ENCODE measurements around the gene VAV2. TPM values are rescaled to one million over a fixed set of nuclear protein-coding genes. Genes with fewer than 3 reads are reported as not detected.

The VAV2 gene
- total RNA-seq, 1 experiment from 2014 or later, result 9.7 TPM

- BruUV-seq (replicated peaks), result no TSS peak
Observed at GRCh38 chr9:133997584-133997983, 5.5 kb upstream of the VAV2 start.

GRCh38 chr9:133996531-133997520, 4.7 kb upstream of the VAV2 start:
- intact Hi-C loops (cut with micrococcal nuclease), result no loop called here

More at GRCh38 chr9:133997584-133997983, 5.5 kb upstream of the VAV2 start:
- Histone ChIP-seq H3K27me3 (ENCODE audit: low read length) (no peaks in the 10 kb centered on the region), H3K9ac (ENCODE audit: low read length) (no peak overlapping the region), H4K20me1 (ENCODE audit: low read length) (no peaks in the 10 kb centered on the region), H3K4me2 (ENCODE audit: low read length) (no peak overlapping the region), H3K79me2 (ENCODE audit: low read length) (no peaks in the 10 kb centered on the region), H3K4me3 (ENCODE audit: low read length) (no peak overlapping the region), H3K9me3 (ENCODE audit: low read length) (no peaks in the 10 kb centered on the region), H3K4me1 (ENCODE audit: insufficient read depth, low read length) (peaks cover 6% of the 10 kb centered on the region), H2AFZ (ENCODE audit: low read length) (no peak overlapping the region), H3K9me2 (replicated peaks; ENCODE audit: low read length) (no peaks in the 10 kb centered on the region), H3K36me3 (ENCODE audit: low read depth, low read length) (no peaks in the 10 kb centered on the region), H3F3A (ENCODE audit: low read length, unreplicated experiment) (no peaks in the 10 kb centered on the region), H3K27ac (ENCODE audit: low read length) (no peak overlapping the region)
- CTCF ChIA-PET, result no interaction called here
- DNase-seq (no peak), ATAC-seq (no peak)
- TF ChIP-seq EZH2 (IDR thresholded peaks at IDR 0.05; ENCODE audit: low read length, unreplicated experiment) (no peak), CTCF (conservative IDR thresholded peaks at IDR 0.05; ENCODE audit: low read depth, low read length) (no peak), EZH2phosphoT487 (IDR thresholded peaks at IDR 0.05; ENCODE audit: borderline replicate concordance, low read length) (no peak)
- intact Hi-C loops (cut with micrococcal nuclease), result no loop called here
- POLR2A ChIA-PET (ENCODE audit: unreplicated experiment), result no interaction called here

More at GRCh38 chr9:133996531-133997520, 4.7 kb upstream of the VAV2 start:
- Histone ChIP-seq H3K9me2 (replicated peaks; ENCODE audit: low read length) (no peaks in the 10 kb centered on the region), H3K9ac (ENCODE audit: low read length) (no peak overlapping the region), H3K79me2 (ENCODE audit: low read length) (0 out of 2 replicates have a peak, but pooled peaks cover 3% of the 10 kb centered on the region), H3K36me3 (ENCODE audit: low read depth, low read length) (no peaks in the 10 kb centered on the region), H3K4me1 (ENCODE audit: insufficient read depth, low read length) (peaks cover 6% of the 10 kb centered on the region), H3K4me3 (ENCODE audit: low read length) (no peak overlapping the region), H3K9me3 (ENCODE audit: low read length) (no peaks in the 10 kb centered on the region), H3K4me2 (ENCODE audit: low read length) (no peak overlapping the region), H3F3A (ENCODE audit: low read length, unreplicated experiment) (no peaks in the 10 kb centered on the region), H2AFZ (ENCODE audit: low read length) (no peak overlapping the region), H3K27me3 (ENCODE audit: low read length) (no peaks in the 10 kb centered on the region), H3K27ac (ENCODE audit: low read length) (no peak overlapping the region), H4K20me1 (ENCODE audit: low read length) (no peaks in the 10 kb centered on the region)
- BruUV-seq (replicated peaks), result no TSS peak
- DNase-seq, result no peak
- CTCF ChIA-PET, result no interaction called here
- ATAC-seq, result no peak
- TF ChIP-seq EZH2 (IDR thresholded peaks at IDR 0.05; ENCODE audit: low read length, unreplicated experiment) (no peak), CTCF (conservative IDR thresholded peaks at IDR 0.05; ENCODE audit: low read depth, low read length) (no peak), EZH2phosphoT487 (IDR thresholded peaks at IDR 0.05; ENCODE audit: borderline replicate concordance, low read length) (no peak)
- POLR2A ChIA-PET (ENCODE audit: unreplicated experiment), result no interaction called here
